Measurements from ENCODE around the gene NRBP1.

DNA sequence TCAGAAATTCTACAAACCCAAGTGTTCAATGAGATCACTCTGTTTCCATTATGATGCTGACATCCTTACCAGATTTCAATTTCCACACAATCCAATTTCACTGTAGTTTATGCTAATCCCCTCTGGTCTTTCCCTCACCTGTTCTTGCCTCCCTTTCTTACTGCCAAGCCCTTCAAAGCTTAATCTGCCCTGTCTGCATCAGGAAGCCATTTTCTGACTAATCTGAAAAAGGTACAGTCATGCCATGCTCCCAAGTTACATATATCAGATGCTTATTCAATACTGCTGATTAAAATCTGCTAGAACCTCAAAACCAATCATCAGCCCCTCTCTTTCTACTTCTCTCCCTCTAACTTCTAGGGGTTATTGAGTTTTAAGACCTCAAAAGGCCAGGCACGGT lies 22.7 kb downstream of the NRBP1 start:
- TF ChIP-seq, protein P1, sequence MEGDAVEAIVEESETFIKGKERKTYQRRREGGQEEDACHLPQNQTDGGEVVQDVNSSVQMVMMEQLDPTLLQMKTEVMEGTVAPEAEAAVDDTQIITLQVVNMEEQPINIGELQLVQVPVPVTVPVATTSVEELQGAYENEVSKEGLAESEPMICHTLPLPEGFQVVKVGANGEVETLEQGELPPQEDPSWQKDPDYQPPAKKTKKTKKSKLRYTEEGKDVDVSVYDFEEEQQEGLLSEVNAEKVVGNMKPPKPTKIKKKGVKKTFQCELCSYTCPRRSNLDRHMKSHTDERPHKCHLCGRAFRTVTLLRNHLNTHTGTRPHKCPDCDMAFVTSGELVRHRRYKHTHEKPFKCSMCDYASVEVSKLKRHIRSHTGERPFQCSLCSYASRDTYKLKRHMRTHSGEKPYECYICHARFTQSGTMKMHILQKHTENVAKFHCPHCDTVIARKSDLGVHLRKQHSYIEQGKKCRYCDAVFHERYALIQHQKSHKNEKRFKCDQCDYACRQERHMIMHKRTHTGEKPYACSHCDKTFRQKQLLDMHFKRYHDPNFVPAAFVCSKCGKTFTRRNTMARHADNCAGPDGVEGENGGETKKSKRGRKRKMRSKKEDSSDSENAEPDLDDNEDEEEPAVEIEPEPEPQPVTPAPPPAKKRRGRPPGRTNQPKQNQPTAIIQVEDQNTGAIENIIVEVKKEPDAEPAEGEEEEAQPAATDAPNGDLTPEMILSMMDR (IDR thresholded peaks at IDR 0.05), result no peak
- TF ChIP-seq EP300 (IDR thresholded peaks at IDR 0.05), result no peak
- no peak for TF ChIP-seq POLR2A (IDR thresholded peaks at IDR 0.05; ENCODE audit: low read depth)
- no peak for TF ChIP-seq POLR2AphosphoS5 (IDR thresholded peaks at IDR 0.05)

All from esophagus muscularis mucosa (tissue), 4 donors.